WTC11 (cell line): ENCODE measurements around the gene PPDPF. TPM values are rescaled to one million over a fixed set of nuclear protein-coding genes. Genes with fewer than 3 reads are reported as not detected.

ENCODE experiments used
- ATAC-seq: fragments of 200-7000 bp; cut with Tn5 transposase; 2 replicates; pipeline ENCODE4 v1.10.0; 2021; ENCODE audit warnings: mild to moderate bottlenecking, moderate library complexity
- CTCF ChIA-PET: fragments of 300-600 bp; sonication (Branson Sonifier 250); formaldehyde crosslinking; loops from one replicate; lab custom pipeline; 2021; ENCODE audit warnings: antibody characterized with exemption; lab: Charles Lee
- POLR2A ChIA-PET: fragments of 350-600 bp; sonication (Branson Sonifier 250); formaldehyde crosslinking; loops from one replicate; lab custom pipeline; 2021; ENCODE audit warnings: antibody characterized with exemption; lab: Charles Lee
- DNase-seq: peaks from one replicate; pipeline ENCODE4 v3.0.0; 2021; ENCODE audit warnings: low spot score
- H3K27ac Mint-ChIP-seq: 2 replicates; pipeline ENCODE4 v1.8.0; 2021; ENCODE audit warnings: mixed read lengths
- H3K27me3 Mint-ChIP-seq: 2 replicates; pipeline ENCODE4 v1.8.0; 2021; ENCODE audit warnings: low read depth, mild to moderate bottlenecking, moderate library complexity, mixed read lengths
- H3K36me3 Mint-ChIP-seq: 2 replicates; pipeline ENCODE4 v1.8.0; 2021; ENCODE audit warnings: mixed read lengths
- H3K4me1 Mint-ChIP-seq: 2 replicates; pipeline ENCODE4 v1.8.0; 2022; ENCODE audit warnings: mixed read lengths
- H3K4me3 Mint-ChIP-seq: 2 replicates; pipeline ENCODE4 v1.8.0; 2021; ENCODE audit warnings: mild to moderate bottlenecking, moderate library complexity, mixed read lengths
- H3K9me3 Mint-ChIP-seq: 2 replicates; pipeline ENCODE4 v1.8.0; 2021; ENCODE audit warnings: mixed read lengths
- ELF4 ChIP-seq: sonication (generic); formaldehyde crosslinking; IDR thresholded peaks from 2 replicates; pipeline ENCODE4 v1.8.1; 2022; ENCODE audit warnings: low read depth, mild to moderate bottlenecking, moderate library complexity, missing genetic modification reagents
- EMX1 ChIP-seq: fragments of 250-450 bp; sonication (Bioruptor Pico); IDR thresholded peaks from 2 replicates; pipeline ENCODE4 v1.8.0; 2021; ENCODE audit warnings: mild to moderate bottlenecking
- ESRRA ChIP-seq: sonication (generic); formaldehyde crosslinking; IDR thresholded peaks from 2 replicates; pipeline ENCODE4 v1.8.1; 2022; ENCODE audit warnings: mild to moderate bottlenecking, missing genetic modification reagents, borderline replicate concordance
- ETV6 ChIP-seq: sonication (generic); formaldehyde crosslinking; IDR thresholded peaks from 2 replicates; pipeline ENCODE4 v1.8.1; 2022; ENCODE audit warnings: mild to moderate bottlenecking, missing genetic modification reagents
- FOXK1 ChIP-seq: sonication (generic); formaldehyde crosslinking; IDR thresholded peaks from 2 replicates; pipeline ENCODE4 v1.8.0; 2022; ENCODE audit warnings: mild to moderate bottlenecking, moderate library complexity, missing genetic modification reagents
- MXD4 ChIP-seq: fragments of 250-450 bp; sonication (Bioruptor Pico); IDR thresholded peaks from 2 replicates; pipeline ENCODE4 v1.8.0; 2021; ENCODE audit warnings: mild to moderate bottlenecking, moderate library complexity, borderline replicate concordance
- ZBTB21 ChIP-seq: sonication (generic); formaldehyde crosslinking; IDR thresholded peaks from 2 replicates; pipeline ENCODE4 v1.8.1; 2023; ENCODE audit warnings: mild to moderate bottlenecking, missing genetic modification reagents, borderline replicate concordance
- ZNF423 ChIP-seq: fragments of 250-450 bp; sonication (Bioruptor Pico); IDR thresholded peaks from 2 replicates; pipeline ENCODE4 v2.1.2; 2022; ENCODE audit warnings: mild to moderate bottlenecking, moderate library complexity
- total RNA-seq: library from RNA; stranded (reverse); gene quantifications from 3 replicates; pipeline ENCODE4 v1.2.3, GENCODE V29; 2021
- TF ChIP-seq, protein P1 (sequence below): fragments of 250-450 bp; sonication (Bioruptor Pico); IDR thresholded peaks from 2 replicates; pipeline ENCODE4 v1.9.0; 2021; ENCODE audit warnings: mild to moderate bottlenecking, borderline replicate concordance
- TF ChIP-seq, protein P2 (sequence below): fragments of 250-450 bp; sonication (Bioruptor Pico); IDR thresholded peaks from 2 replicates; pipeline ENCODE4 v1.9.0; 2021; ENCODE audit warnings: mild to moderate bottlenecking
- TF ChIP-seq, protein P3 (sequence below): fragments of 250-450 bp; sonication (Bioruptor Pico); IDR thresholded peaks from 2 replicates; pipeline ENCODE4 v1.9.0; 2021; ENCODE audit warnings: mild to moderate bottlenecking
- TF ChIP-seq, protein P4 (sequence below): sonication (generic); formaldehyde crosslinking; IDR thresholded peaks from 2 replicates; pipeline ENCODE4 v1.8.0; 2023; ENCODE audit warnings: mild to moderate bottlenecking, missing genetic modification reagents
- TF ChIP-seq, protein P5 (sequence below): sonication (generic); formaldehyde crosslinking; IDR thresholded peaks from 2 replicates; pipeline ENCODE4 v1.8.1; 2022; ENCODE audit warnings: missing genetic modification reagents, borderline replicate concordance
- TF ChIP-seq, protein P6 (sequence below): sonication (generic); formaldehyde crosslinking; IDR thresholded peaks from 2 replicates; pipeline ENCODE4 v1.8.0; 2022; ENCODE audit warnings: mild to moderate bottlenecking, missing genetic modification reagents
- TF ChIP-seq, protein P7 (sequence below): fragments of 200-600 bp; IDR thresholded peaks from 2 replicates; pipeline ENCODE4 v1.8.0; 2022; ENCODE audit warnings: antibody characterized with exemption
- TF ChIP-seq, protein P8 (sequence below): sonication (generic); formaldehyde crosslinking; IDR thresholded peaks from 2 replicates; pipeline ENCODE4 v1.8.0; 2022; ENCODE audit warnings: mild to moderate bottlenecking, missing genetic modification reagents
- TF ChIP-seq, protein P9 (sequence below): sonication (generic); formaldehyde crosslinking; IDR thresholded peaks from 2 replicates; pipeline ENCODE4 v1.8.1; 2023; ENCODE audit warnings: mild to moderate bottlenecking, moderate library complexity, missing genetic modification reagents
- TF ChIP-seq, protein P10 (sequence below): sonication (generic); formaldehyde crosslinking; IDR thresholded peaks from 2 replicates; pipeline ENCODE4 v1.8.1; 2023; ENCODE audit warnings: mild to moderate bottlenecking, missing genetic modification reagents

The PPDPF gene
- total RNA-seq, 1 experiment from 2014 or later, result 170 TPM

DNA sequence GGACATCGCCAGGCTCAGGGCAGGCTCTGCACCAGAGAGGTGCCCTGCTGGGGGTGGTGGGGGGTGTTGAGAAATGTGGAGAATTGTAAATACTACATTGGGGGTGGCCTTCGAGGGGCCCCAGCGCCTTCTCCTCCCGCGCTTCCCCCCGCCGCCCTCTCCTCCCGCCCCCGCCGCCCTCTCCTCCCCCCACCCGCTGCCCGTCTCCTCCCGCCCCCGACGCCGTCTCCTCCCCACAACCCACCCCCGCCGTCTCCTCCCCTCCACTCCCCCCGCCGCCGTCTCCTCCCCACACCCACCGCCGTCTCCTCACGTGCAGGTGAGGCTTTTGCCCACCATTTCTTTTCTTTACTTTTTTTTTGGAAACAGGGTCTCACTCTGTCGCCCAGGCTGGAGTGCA is 28.5 kb downstream of the PPDPF start:
- Mint-ChIP-seq H3K9me3 (no peaks in the 10 kb centered on the region), H3K27me3 (no peaks in the 10 kb centered on the region), H3K4me3 (no peak overlapping the region), H3K4me1 (peaks cover 23% of the 10 kb centered on the region), H3K27ac (no peak overlapping the region), H3K36me3 (no peaks in the 10 kb centered on the region)
- ChIA-PET POLR2A (no interaction called here), CTCF (interaction anchor here (2.2 kb wide), 1 partner anchor 11 kb away, joined by 15 read pairs; no protein-coding TSS in a partner anchor)
- DNase-seq (no peak), ATAC-seq (no peak)
- TF ChIP-seq MXD4 (CRISPR knock-in tag) (no peak), ZNF423 (CRISPR knock-in tag) (no peak), ESRRA (no peak), ZBTB21 (CRISPR knock-in tag) (no peak), ELF4 (CRISPR knock-in tag) (no peak), FOXK1 (CRISPR knock-in tag) (no peak), ETV6 (CRISPR knock-in tag) (no peak), EMX1 (CRISPR knock-in tag) (no peak)
- TF ChIP-seq, protein P1, sequence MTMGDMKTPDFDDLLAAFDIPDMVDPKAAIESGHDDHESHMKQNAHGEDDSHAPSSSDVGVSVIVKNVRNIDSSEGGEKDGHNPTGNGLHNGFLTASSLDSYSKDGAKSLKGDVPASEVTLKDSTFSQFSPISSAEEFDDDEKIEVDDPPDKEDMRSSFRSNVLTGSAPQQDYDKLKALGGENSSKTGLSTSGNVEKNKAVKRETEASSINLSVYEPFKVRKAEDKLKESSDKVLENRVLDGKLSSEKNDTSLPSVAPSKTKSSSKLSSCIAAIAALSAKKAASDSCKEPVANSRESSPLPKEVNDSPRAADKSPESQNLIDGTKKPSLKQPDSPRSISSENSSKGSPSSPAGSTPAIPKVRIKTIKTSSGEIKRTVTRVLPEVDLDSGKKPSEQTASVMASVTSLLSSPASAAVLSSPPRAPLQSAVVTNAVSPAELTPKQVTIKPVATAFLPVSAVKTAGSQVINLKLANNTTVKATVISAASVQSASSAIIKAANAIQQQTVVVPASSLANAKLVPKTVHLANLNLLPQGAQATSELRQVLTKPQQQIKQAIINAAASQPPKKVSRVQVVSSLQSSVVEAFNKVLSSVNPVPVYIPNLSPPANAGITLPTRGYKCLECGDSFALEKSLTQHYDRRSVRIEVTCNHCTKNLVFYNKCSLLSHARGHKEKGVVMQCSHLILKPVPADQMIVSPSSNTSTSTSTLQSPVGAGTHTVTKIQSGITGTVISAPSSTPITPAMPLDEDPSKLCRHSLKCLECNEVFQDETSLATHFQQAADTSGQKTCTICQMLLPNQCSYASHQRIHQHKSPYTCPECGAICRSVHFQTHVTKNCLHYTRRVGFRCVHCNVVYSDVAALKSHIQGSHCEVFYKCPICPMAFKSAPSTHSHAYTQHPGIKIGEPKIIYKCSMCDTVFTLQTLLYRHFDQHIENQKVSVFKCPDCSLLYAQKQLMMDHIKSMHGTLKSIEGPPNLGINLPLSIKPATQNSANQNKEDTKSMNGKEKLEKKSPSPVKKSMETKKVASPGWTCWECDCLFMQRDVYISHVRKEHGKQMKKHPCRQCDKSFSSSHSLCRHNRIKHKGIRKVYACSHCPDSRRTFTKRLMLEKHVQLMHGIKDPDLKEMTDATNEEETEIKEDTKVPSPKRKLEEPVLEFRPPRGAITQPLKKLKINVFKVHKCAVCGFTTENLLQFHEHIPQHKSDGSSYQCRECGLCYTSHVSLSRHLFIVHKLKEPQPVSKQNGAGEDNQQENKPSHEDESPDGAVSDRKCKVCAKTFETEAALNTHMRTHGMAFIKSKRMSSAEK (CRISPR knock-in tag), result no peak
- TF ChIP-seq, protein P2, sequence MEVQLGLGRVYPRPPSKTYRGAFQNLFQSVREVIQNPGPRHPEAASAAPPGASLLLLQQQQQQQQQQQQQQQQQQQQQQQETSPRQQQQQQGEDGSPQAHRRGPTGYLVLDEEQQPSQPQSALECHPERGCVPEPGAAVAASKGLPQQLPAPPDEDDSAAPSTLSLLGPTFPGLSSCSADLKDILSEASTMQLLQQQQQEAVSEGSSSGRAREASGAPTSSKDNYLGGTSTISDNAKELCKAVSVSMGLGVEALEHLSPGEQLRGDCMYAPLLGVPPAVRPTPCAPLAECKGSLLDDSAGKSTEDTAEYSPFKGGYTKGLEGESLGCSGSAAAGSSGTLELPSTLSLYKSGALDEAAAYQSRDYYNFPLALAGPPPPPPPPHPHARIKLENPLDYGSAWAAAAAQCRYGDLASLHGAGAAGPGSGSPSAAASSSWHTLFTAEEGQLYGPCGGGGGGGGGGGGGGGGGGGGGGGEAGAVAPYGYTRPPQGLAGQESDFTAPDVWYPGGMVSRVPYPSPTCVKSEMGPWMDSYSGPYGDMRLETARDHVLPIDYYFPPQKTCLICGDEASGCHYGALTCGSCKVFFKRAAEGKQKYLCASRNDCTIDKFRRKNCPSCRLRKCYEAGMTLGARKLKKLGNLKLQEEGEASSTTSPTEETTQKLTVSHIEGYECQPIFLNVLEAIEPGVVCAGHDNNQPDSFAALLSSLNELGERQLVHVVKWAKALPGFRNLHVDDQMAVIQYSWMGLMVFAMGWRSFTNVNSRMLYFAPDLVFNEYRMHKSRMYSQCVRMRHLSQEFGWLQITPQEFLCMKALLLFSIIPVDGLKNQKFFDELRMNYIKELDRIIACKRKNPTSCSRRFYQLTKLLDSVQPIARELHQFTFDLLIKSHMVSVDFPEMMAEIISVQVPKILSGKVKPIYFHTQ (CRISPR knock-in tag), result no peak
- TF ChIP-seq, protein P3, sequence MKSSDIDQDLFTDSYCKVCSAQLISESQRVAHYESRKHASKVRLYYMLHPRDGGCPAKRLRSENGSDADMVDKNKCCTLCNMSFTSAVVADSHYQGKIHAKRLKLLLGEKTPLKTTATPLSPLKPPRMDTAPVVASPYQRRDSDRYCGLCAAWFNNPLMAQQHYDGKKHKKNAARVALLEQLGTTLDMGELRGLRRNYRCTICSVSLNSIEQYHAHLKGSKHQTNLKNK (CRISPR knock-in tag), result no peak
- TF ChIP-seq, protein P4, sequence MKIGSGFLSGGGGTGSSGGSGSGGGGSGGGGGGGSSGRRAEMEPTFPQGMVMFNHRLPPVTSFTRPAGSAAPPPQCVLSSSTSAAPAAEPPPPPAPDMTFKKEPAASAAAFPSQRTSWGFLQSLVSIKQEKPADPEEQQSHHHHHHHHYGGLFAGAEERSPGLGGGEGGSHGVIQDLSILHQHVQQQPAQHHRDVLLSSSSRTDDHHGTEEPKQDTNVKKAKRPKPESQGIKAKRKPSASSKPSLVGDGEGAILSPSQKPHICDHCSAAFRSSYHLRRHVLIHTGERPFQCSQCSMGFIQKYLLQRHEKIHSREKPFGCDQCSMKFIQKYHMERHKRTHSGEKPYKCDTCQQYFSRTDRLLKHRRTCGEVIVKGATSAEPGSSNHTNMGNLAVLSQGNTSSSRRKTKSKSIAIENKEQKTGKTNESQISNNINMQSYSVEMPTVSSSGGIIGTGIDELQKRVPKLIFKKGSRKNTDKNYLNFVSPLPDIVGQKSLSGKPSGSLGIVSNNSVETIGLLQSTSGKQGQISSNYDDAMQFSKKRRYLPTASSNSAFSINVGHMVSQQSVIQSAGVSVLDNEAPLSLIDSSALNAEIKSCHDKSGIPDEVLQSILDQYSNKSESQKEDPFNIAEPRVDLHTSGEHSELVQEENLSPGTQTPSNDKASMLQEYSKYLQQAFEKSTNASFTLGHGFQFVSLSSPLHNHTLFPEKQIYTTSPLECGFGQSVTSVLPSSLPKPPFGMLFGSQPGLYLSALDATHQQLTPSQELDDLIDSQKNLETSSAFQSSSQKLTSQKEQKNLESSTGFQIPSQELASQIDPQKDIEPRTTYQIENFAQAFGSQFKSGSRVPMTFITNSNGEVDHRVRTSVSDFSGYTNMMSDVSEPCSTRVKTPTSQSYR (CRISPR knock-in tag), result no peak
- TF ChIP-seq, protein P5, sequence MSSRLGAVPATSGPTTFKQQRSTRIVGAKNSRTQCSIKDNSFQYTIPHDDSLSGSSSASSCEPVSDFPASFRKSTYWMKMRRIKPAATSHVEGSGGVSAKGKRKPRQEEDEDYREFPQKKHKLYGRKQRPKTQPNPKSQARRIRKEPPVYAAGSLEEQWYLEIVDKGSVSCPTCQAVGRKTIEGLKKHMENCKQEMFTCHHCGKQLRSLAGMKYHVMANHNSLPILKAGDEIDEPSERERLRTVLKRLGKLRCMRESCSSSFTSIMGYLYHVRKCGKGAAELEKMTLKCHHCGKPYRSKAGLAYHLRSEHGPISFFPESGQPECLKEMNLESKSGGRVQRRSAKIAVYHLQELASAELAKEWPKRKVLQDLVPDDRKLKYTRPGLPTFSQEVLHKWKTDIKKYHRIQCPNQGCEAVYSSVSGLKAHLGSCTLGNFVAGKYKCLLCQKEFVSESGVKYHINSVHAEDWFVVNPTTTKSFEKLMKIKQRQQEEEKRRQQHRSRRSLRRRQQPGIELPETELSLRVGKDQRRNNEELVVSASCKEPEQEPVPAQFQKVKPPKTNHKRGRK (CRISPR knock-in tag), result no peak
- TF ChIP-seq, protein P6, sequence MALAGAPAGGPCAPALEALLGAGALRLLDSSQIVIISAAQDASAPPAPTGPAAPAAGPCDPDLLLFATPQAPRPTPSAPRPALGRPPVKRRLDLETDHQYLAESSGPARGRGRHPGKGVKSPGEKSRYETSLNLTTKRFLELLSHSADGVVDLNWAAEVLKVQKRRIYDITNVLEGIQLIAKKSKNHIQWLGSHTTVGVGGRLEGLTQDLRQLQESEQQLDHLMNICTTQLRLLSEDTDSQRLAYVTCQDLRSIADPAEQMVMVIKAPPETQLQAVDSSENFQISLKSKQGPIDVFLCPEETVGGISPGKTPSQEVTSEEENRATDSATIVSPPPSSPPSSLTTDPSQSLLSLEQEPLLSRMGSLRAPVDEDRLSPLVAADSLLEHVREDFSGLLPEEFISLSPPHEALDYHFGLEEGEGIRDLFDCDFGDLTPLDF, result no peak
- TF ChIP-seq, protein P7, sequence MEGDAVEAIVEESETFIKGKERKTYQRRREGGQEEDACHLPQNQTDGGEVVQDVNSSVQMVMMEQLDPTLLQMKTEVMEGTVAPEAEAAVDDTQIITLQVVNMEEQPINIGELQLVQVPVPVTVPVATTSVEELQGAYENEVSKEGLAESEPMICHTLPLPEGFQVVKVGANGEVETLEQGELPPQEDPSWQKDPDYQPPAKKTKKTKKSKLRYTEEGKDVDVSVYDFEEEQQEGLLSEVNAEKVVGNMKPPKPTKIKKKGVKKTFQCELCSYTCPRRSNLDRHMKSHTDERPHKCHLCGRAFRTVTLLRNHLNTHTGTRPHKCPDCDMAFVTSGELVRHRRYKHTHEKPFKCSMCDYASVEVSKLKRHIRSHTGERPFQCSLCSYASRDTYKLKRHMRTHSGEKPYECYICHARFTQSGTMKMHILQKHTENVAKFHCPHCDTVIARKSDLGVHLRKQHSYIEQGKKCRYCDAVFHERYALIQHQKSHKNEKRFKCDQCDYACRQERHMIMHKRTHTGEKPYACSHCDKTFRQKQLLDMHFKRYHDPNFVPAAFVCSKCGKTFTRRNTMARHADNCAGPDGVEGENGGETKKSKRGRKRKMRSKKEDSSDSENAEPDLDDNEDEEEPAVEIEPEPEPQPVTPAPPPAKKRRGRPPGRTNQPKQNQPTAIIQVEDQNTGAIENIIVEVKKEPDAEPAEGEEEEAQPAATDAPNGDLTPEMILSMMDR, result no peak
- TF ChIP-seq, protein P8, sequence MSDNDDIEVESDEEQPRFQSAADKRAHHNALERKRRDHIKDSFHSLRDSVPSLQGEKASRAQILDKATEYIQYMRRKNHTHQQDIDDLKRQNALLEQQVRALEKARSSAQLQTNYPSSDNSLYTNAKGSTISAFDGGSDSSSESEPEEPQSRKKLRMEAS, result no peak
- TF ChIP-seq, protein P9, sequence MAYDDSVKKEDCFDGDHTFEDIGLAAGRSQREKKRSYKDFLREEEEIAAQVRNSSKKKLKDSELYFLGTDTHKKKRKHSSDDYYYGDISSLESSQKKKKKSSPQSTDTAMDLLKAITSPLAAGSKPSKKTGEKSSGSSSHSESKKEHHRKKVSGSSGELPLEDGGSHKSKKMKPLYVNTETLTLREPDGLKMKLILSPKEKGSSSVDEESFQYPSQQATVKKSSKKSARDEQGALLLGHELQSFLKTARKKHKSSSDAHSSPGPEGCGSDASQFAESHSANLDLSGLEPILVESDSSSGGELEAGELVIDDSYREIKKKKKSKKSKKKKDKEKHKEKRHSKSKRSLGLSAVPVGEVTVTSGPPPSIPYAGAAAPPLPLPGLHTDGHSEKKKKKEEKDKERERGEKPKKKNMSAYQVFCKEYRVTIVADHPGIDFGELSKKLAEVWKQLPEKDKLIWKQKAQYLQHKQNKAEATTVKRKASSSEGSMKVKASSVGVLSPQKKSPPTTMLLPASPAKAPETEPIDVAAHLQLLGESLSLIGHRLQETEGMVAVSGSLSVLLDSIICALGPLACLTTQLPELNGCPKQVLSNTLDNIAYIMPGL, result no peak
- TF ChIP-seq, protein P10, sequence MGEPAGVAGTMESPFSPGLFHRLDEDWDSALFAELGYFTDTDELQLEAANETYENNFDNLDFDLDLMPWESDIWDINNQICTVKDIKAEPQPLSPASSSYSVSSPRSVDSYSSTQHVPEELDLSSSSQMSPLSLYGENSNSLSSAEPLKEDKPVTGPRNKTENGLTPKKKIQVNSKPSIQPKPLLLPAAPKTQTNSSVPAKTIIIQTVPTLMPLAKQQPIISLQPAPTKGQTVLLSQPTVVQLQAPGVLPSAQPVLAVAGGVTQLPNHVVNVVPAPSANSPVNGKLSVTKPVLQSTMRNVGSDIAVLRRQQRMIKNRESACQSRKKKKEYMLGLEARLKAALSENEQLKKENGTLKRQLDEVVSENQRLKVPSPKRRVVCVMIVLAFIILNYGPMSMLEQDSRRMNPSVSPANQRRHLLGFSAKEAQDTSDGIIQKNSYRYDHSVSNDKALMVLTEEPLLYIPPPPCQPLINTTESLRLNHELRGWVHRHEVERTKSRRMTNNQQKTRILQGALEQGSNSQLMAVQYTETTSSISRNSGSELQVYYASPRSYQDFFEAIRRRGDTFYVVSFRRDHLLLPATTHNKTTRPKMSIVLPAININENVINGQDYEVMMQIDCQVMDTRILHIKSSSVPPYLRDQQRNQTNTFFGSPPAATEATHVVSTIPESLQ (CRISPR knock-in tag), result no peak
